MM.1S (cell line): ENCODE measurements around the gene HTR3B.

ENCODE experiments used
- EZH2 ChIP-seq: fragments of 300-600 bp; sonication (generic); optimal IDR thresholded peaks from 2 replicates; pipeline ENCODE3; 2017; ENCODE audit warnings: low read depth, mild to moderate bottlenecking, antibody characterized with exemption, low read length, mixed read lengths
- TF ChIP-seq, protein P1 (sequence below): fragments of 300-600 bp; sonication (generic); IDR thresholded peaks from 2 replicates; pipeline ENCODE4 v1.5.1; 2016; ENCODE audit warnings: antibody characterized with exemption, low read length, mixed read lengths

DNA sequence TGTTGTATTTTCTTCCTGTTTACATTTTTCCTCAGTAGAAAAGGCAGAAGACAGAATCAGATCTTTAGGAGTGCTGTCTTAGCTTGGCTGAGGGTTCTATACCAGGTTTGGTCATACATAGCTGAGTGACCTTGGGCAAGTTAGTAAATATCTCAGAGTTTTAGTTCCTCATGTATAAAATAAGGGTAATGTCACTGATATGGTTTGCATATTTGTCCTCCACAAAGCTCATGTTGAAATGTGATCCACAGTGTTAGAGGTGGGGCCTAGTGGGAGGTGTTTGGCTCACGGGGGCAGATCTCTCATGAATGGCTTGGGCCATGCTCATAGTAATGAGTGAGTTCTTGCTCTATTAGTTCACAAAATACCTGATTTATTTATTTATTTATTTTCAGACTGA lies 62.8 kb downstream of the HTR3B start:
- TF ChIP-seq, protein P1, sequence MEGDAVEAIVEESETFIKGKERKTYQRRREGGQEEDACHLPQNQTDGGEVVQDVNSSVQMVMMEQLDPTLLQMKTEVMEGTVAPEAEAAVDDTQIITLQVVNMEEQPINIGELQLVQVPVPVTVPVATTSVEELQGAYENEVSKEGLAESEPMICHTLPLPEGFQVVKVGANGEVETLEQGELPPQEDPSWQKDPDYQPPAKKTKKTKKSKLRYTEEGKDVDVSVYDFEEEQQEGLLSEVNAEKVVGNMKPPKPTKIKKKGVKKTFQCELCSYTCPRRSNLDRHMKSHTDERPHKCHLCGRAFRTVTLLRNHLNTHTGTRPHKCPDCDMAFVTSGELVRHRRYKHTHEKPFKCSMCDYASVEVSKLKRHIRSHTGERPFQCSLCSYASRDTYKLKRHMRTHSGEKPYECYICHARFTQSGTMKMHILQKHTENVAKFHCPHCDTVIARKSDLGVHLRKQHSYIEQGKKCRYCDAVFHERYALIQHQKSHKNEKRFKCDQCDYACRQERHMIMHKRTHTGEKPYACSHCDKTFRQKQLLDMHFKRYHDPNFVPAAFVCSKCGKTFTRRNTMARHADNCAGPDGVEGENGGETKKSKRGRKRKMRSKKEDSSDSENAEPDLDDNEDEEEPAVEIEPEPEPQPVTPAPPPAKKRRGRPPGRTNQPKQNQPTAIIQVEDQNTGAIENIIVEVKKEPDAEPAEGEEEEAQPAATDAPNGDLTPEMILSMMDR = no peak
- TF ChIP-seq EZH2 = no peak
